Muscle of back (tissue), 11 donors: Measurements from ENCODE around the gene FFAR1. TPM values are rescaled to one million over a fixed set of nuclear protein-coding genes. Genes with fewer than 3 reads are reported as not detected.
A peak's percentile ranks its signal among the peaks of the same experiment; 100 is the strongest.
"Not testable (repeated sequence)": the region's sequence is repeated elsewhere in the genome, so short reads cannot be mapped to it uniquely, and the experiment has no call there.

Experiments
- DNase-seq, 3 donors: peaks; one replicate each; pipeline versions ENCODE4 v3.0.0 to v3.0.0-alpha.2; 2013
- polyA plus RNA-seq, 10 donors: library from polyadenylated mRNA; unstranded; fragments of 120-200 nt; gene quantifications; one replicate each; pipeline ENCODE4 v1.2.1, GENCODE V29; 2013; ENCODE audit not compliant: insufficient read length in 10 of 10

Gene FFAR1
- polyA plus RNA-seq, 10 donors: 0.10 TPM; not detected in 9

GRCh38 chr19:35341565-35342225, 6.0 kb upstream of the FFAR1 start:
- DNase-seq: no peak

DNA sequence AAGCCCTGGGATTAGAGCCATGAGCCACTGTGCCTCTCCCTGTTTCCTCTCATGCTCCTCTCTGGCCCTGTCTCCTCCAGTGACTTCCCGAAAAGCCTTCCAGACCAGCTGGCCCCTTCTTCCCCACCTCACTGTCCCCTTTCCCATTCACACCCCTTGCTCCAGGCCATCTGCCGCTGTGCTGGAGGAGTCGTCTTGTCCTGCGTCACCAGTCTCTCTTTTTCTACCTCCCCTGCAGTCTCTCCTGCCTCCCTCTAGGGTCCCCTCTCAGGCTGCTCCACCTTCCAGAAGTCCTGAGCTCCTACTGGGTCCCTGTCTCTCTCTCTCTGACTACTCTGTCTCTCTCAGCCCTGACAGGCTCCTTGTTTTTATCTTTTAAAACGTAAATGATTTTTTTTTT, 5.3 kb upstream of the FFAR1 start:
- no peak for DNase-seq

- DNase-seq: no peak
Measured at GRCh38 chr19:35344511-35345031, 3.1 kb upstream of the FFAR1 start.

- DNase-seq: no peak
Measured at GRCh38 chr19:35345671-35346111, 2.0 kb upstream of the FFAR1 start.

GRCh38 chr19:35346193-35347052, 1.3 kb upstream of the FFAR1 start:
- no peak for DNase-seq

- no peak for DNase-seq
Measured at GRCh38 chr19:35347930-35348298, 212 bp downstream of the FFAR1 start.

GRCh38 chr19:35348911-35349611, 1.4 kb downstream of the FFAR1 start:
- DNase-seq: no peak

DNA sequence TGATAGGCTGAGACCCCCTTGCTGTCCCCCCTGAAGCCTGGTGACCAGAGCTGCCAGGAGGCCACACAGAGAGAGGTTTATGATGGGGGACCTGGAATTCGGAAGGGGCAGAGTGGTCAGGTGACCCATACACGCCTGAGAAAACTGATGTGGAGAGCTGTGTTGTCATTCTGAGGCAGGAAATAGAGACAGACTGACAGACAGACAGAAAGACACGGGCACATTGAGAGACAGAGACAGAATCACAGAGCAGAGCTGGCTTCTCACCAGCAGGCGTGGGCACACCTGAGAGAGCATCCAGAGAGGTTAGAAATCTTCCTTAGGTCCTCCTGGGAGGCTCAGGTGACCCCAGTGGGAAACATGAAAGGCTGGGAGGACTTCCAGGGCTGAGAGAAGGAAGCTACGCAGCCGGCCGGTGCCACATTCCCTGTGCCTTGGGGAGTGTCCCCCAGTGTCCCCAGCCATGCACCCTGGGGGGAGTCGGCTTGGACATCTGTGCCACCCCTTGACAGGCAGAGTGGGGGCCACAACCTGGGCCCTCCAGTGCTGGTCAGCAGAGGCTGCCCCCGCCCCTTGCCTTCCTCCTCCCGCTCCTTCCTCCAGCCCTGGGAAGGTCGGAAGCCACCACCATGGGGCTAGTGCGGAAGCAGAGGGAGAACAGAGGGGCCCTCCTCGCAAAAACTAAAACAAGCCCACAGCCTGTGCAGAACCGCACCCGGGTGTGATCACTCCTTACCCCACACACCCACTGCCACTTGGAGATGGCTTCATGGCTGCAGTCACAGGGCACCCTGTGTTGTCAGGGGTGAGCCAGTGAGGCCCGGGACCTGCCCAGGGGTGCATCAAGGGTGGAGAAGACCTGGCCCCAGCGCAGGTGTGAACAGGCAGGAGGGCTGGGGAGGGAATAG, 2.2 kb downstream of the FFAR1 start:
- no peak for DNase-seq

- DNase-seq: no peak
Measured at GRCh38 chr19:35350591-35350990, 2.9 kb downstream of the FFAR1 start.

DNA sequence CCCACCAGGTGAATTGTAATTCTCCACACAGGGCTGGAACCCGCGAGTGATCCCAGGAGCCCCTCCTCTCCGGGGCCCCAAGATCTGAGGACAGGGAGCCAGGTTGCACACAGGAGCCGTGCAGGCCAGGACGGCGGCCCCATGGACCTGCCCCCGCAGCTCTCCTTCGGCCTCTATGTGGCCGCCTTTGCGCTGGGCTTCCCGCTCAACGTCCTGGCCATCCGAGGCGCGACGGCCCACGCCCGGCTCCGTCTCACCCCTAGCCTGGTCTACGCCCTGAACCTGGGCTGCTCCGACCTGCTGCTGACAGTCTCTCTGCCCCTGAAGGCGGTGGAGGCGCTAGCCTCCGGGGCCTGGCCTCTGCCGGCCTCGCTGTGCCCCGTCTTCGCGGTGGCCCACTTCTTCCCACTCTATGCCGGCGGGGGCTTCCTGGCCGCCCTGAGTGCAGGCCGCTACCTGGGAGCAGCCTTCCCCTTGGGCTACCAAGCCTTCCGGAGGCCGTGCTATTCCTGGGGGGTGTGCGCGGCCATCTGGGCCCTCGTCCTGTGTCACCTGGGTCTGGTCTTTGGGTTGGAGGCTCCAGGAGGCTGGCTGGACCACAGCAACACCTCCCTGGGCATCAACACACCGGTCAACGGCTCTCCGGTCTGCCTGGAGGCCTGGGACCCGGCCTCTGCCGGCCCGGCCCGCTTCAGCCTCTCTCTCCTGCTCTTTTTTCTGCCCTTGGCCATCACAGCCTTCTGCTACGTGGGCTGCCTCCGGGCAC, 3.9 kb downstream of the FFAR1 start:
- DNase-seq: no peak

DNA sequence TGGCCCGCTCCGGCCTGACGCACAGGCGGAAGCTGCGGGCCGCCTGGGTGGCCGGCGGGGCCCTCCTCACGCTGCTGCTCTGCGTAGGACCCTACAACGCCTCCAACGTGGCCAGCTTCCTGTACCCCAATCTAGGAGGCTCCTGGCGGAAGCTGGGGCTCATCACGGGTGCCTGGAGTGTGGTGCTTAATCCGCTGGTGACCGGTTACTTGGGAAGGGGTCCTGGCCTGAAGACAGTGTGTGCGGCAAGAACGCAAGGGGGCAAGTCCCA, 4.4 kb downstream of the FFAR1 start:
- no peak for DNase-seq

- DNase-seq: peak; percentile 54 to 84 (median 75)
Measured at GRCh38 chr19:35352448-35353304, 5.0 kb downstream of the FFAR1 start.

DNA sequence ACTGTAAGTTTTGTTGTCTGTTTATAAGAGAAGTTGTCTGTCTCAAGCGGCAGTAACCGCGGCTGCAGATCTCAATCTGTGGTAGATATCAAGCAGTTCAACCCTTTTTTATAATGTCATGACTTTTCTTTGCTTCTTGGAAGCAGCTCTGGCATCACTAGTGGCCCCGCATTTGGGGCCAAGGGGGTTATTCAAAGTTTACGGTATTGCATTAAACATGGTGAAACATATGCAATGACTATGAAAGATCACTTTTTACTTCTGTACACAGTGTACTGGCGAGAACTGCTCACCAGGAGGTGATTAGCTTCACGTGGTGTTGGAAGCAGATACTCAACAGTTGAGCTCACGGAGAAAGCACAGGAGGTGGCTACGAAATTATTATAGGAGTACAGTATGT, 5.9 kb downstream of the FFAR1 start:
- no peak for DNase-seq

DNA sequence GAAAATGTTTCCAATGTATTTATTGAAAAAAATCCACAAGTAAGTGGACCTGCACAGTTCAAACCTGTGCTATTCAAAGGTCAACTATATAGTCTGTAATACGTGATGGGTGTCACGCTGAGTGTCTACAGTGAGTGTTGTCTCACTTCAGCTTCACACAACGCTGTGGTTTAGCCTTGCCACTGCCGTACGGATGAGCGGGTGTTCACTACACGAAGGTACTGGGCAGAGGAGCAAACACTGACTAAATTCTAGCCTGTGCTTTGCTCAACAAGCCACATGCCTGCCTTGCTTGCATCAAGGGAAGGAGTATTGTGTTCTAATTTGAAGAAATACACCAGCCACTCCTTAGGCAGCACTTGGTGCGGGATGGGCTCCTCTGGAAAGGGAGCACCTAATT, 7.2 kb downstream of the FFAR1 start:
- DNase-seq: no peak

DNA sequence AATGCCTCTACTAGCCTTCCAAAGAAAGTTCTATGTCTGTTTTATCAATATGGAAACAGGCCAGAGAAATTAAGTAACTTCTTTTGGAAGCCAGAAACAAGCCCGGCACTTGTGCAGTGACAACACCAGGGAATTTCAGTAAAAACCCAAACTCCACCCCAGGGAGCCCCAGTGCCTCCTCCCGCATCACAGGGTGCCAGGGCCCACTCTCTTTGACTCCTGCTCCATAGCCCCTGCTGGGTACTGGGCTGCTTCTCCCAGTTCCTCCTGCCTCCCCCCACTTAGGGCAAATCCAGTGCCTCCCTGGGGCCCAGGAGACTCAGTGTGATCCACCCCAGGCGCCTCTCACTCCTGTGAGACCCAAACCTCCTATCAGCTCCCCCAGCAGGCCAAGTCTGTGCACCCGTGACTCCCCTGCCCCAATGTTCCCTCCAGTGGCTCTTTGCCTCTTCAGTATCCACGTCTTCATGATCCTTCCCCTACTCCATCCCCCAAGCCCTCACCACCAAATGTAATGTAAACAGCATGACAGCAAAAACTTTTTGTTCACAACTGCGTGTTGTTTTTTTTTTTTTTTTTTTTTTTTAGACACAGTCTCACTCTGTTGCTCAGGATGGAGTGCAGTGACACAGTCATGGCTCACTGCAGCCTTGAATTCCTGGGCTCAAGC, 8.2 kb downstream of the FFAR1 start:
- no peak for DNase-seq

- DNase-seq: peak; percentile 14 to 54 (median 32)
Measured at GRCh38 chr19:35357867-35358573, 10.3 kb downstream of the FFAR1 start, which contains the start of gene FFAR3. FFAR3 (plus strand) TSS chr19:35358460; CDS start chr19:35358891, 431 bp downstream.

DNA sequence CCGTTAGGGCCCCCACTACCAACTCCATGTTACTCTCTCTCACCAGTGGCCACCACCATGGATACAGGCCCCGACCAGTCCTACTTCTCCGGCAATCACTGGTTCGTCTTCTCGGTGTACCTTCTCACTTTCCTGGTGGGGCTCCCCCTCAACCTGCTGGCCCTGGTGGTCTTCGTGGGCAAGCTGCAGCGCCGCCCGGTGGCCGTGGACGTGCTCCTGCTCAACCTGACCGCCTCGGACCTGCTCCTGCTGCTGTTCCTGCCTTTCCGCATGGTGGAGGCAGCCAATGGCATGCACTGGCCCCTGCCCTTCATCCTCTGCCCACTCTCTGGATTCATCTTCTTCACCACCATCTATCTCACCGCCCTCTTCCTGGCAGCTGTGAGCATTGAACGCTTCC, 11.1 kb downstream of the FFAR1 start:
- not testable (repeated sequence) for DNase-seq

DNA sequence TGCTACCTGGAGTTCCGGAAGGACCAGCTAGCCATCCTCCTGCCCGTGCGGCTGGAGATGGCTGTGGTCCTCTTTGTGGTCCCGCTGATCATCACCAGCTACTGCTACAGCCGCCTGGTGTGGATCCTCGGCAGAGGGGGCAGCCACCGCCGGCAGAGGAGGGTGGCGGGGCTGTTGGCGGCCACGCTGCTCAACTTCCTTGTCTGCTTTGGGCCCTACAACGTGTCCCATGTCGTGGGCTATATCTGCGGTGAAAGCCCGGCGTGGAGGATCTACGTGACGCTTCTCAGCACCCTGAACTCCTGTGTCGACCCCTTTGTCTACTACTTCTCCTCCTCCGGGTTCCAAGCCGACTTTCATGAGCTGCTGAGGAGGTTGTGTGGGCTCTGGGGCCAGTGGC, 11.7 kb downstream of the FFAR1 start:
- not testable (repeated sequence) for DNase-seq
